Smooth muscle cell (in vitro differentiated cells): Measurements from ENCODE around the gene LACRT. TPM values are rescaled to one million over a fixed set of nuclear protein-coding genes. Genes with fewer than 3 reads are reported as not detected.

Experiments used
- DNase-seq: peaks from one replicate; lab custom pipeline; 2025; ENCODE audit not compliant: unreplicated experiment; lab: John Stamatoyannopoulos, UW
- H2AFZ ChIP-seq: fragments of 200-600 bp; sonication (generic); 2 replicates; pipeline ENCODE4 v1.6.0; 2016; ENCODE audit warnings: antibody characterized with exemption, low read depth, mild to moderate bottlenecking
- H3F3A ChIP-seq: fragments of 200-600 bp; sonication (generic); 2 replicates; pipeline ENCODE4 v1.6.0; 2017; ENCODE audit warnings: antibody characterized with exemption, low read depth
- H3K27ac ChIP-seq: fragments of 200-600 bp; sonication (generic); 2 replicates; pipeline ENCODE4 v1.5.1; 2016; ENCODE audit warnings: low read depth, mild to moderate bottlenecking
- H3K27me3 ChIP-seq: fragments of 200-600 bp; sonication (generic); 2 replicates; pipeline ENCODE4 v1.6.1; 2016; ENCODE audit warnings: low read depth, mild to moderate bottlenecking
- H3K36me3 ChIP-seq: fragments of 200-600 bp; sonication (generic); 2 replicates; pipeline ENCODE4 v1.5.1; 2016; ENCODE audit warnings: low read depth
- H3K4me1 ChIP-seq: fragments of 200-600 bp; sonication (generic); 2 replicates; pipeline ENCODE4 v1.5.1; 2016; ENCODE audit warnings: low read depth
- H3K4me2 ChIP-seq: fragments of 200-600 bp; sonication (generic); 2 replicates; pipeline ENCODE4 v1.6.0; 2016; ENCODE audit warnings: mild to moderate bottlenecking
- H3K4me3 ChIP-seq: fragments of 200-600 bp; sonication (generic); 2 replicates; pipeline ENCODE4 v1.5.1; 2016; ENCODE audit warnings: mild to moderate bottlenecking
- H3K79me2 ChIP-seq: fragments of 200-600 bp; sonication (generic); 2 replicates; pipeline ENCODE4 v1.6.0; 2016; ENCODE audit warnings: low read depth, mild to moderate bottlenecking
- H3K9ac ChIP-seq: fragments of 200-600 bp; sonication (generic); 2 replicates; pipeline ENCODE4 v1.6.0; 2016; ENCODE audit warnings: low read depth
- H3K9me3 ChIP-seq: fragments of 200-600 bp; sonication (generic); replicated peaks from 2 replicates; pipeline ENCODE4 v1.5.1; 2016; ENCODE audit warnings: low read depth
- H4K20me1 ChIP-seq: fragments of 200-600 bp; sonication (generic); 2 replicates; pipeline ENCODE4 v1.6.0; 2016; ENCODE audit warnings: low read depth
- WGBS: methylation state at CpG from one replicate; pipeline ENCODE4 v1.1.7; 2016; ENCODE audit warnings: low lambda C conversion rate; 5-methylcytosine and 5-hydroxymethylcytosine counted together
- polyA plus RNA-seq: library from polyadenylated mRNA; unstranded; fragments of >200 nt; fragmentation: Nextera tagmentation; extraction: Ambion mirVana; gene quantifications from 2 replicates; pipeline ENCODE4 v1.2.1, GENCODE V29; 2016
- total RNA-seq: library from RNA; depleted of rRNA; stranded (reverse); fragments of >200 nt; gene quantifications from 2 replicates; pipeline ENCODE4 v1.2.3, GENCODE V29; 2014
- TF ChIP-seq, protein P1 (sequence below): fragments of 200-600 bp; sonication (generic); IDR thresholded peaks from 2 replicates; pipeline ENCODE4 v1.5.1; 2017; ENCODE audit warnings: borderline replicate concordance, mild to moderate bottlenecking, antibody characterized with exemption; ENCODE audit not compliant: insufficient read depth, poor library complexity, severe bottlenecking

LACRT gene
- total and polyA plus RNA-seq, 2 experiments from 2014 or later, result not detected

DNA sequence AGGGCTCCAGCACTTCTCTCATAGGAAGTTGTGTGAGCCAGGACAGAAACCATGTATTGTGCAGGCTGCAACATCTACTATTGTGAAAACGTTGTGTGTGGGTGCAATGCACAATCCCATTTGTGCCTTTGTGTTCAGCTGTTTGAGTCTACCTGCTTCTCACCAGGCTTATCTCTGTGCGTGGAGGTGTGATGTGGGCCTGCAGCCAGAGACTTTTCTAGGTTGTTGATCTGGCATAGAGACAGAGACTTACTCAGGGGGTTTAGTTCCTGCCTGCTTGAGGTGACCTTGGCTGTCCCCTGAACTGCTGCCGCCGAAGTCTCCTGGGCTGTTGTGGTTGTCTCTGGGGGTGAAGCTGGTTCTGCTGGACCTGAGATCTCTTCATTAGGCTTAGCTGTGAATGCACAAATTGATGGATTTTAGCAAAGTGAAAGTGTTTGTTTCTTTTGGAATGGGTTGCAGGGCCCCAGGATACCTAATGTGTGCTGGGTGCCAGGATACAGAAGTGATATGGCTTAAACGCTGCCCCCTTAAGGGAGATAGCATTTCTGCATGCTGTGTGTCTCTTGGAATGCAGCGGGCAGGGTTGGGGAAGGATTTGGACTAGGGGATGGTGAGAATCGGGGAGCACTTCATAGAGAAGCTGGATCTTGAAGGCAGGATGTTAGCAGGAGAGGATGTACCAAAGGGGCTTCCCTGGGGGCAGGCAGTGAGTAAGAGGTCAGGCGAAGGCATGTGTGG lies 2.5 kb downstream of the LACRT start:
- TF ChIP-seq, protein P1, sequence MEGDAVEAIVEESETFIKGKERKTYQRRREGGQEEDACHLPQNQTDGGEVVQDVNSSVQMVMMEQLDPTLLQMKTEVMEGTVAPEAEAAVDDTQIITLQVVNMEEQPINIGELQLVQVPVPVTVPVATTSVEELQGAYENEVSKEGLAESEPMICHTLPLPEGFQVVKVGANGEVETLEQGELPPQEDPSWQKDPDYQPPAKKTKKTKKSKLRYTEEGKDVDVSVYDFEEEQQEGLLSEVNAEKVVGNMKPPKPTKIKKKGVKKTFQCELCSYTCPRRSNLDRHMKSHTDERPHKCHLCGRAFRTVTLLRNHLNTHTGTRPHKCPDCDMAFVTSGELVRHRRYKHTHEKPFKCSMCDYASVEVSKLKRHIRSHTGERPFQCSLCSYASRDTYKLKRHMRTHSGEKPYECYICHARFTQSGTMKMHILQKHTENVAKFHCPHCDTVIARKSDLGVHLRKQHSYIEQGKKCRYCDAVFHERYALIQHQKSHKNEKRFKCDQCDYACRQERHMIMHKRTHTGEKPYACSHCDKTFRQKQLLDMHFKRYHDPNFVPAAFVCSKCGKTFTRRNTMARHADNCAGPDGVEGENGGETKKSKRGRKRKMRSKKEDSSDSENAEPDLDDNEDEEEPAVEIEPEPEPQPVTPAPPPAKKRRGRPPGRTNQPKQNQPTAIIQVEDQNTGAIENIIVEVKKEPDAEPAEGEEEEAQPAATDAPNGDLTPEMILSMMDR, result no peak
- Histone ChIP-seq H3K9me3 (no peaks in the 10 kb centered on the region), H3F3A (no peaks in the 10 kb centered on the region), H3K27me3 (peaks cover 16% of the 10 kb centered on the region), H4K20me1 (no peaks in the 10 kb centered on the region), H3K4me2 (no peak overlapping the region), H3K27ac (no peak overlapping the region), H2AFZ (no peak overlapping the region), H3K9ac (no peak overlapping the region), H3K4me3 (no peak overlapping the region), H3K4me1 (no peaks in the 10 kb centered on the region), H3K79me2 (no peaks in the 10 kb centered on the region), H3K36me3 (no peaks in the 10 kb centered on the region)
- DNase-seq, result no peak
- WGBS, result 71% methylated on average over 8 of the region's 8 CpGs

DNA sequence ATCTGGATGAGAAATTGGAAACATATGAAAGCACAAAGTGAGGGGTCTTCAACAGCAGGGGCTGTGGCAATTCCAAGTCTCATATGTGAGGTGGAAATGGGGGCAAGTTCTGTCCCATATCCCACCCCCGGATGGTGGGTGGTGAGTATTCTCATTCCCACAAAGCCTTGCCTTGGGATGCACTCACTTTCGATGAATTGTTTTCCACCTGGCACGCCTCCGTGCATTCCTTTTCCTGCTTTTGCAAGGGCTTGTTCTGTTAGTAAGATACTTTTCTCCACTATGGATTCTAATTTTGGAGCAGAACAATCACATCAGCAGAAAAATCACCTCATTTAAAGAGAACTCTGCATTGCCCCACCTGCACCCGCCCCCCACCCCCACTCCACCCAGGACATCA lies 3.1 kb downstream of the LACRT start:
- Histone ChIP-seq H3K79me2 (no peaks in the 10 kb centered on the region), H3K27ac (no peak overlapping the region), H3K4me1 (no peaks in the 10 kb centered on the region), H3F3A (no peaks in the 10 kb centered on the region), H3K4me3 (no peak overlapping the region), H4K20me1 (no peaks in the 10 kb centered on the region), H3K27me3 (peaks cover 16% of the 10 kb centered on the region), H2AFZ (no peak overlapping the region), H3K9me3 (no peaks in the 10 kb centered on the region), H3K36me3 (no peaks in the 10 kb centered on the region), H3K9ac (no peak overlapping the region), H3K4me2 (no peak overlapping the region)
- 90% methylated on average over 5 of the region's 5 CpGs for WGBS
- no peak for DNase-seq
- TF ChIP-seq, protein P1, result no peak

DNA sequence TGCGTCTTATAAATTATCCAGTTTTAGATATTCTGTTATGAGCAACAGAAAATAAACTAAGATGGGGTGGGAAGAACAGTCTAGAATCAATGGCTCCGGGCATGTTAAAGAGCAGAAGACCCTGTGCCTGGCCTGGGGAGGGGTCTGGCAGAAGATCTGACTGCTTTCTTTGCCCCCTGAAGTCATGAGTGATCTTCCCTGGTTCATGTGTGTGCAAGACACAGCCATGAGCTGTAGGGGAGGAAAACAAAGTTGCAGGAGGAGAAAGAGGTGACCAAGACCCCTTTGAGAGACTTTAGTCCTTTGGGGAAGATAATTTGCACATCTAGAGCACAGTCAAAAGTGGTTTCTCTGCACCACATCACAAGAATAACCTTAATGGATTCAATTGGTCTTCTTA lies 4.8 kb downstream of the LACRT start:
- no peak overlapping the region for H3K4me3 ChIP-seq
- TF ChIP-seq, protein P1, result no peak
- no peak overlapping the region for H3K27ac ChIP-seq
- no peaks in the 10 kb centered on the region for H3K79me2 ChIP-seq
- H4K20me1 ChIP-seq, result no peaks in the 10 kb centered on the region
- H3K9ac ChIP-seq, result no peak overlapping the region
- no peak overlapping the region for H3K4me2 ChIP-seq
- H3K9me3 ChIP-seq, result no peaks in the 10 kb centered on the region
- H3F3A ChIP-seq, result no peaks in the 10 kb centered on the region
- H3K27me3 ChIP-seq, result peaks cover 16% of the 10 kb centered on the region
- 88% methylated on average over 2 of the region's 2 CpGs for WGBS
- H3K4me1 ChIP-seq, result no peaks in the 10 kb centered on the region
- no peak overlapping the region for H2AFZ ChIP-seq
- no peaks in the 10 kb centered on the region for H3K36me3 ChIP-seq
- DNase-seq, result no peak
